ENCODE measurements around the gene BCCIP. TPM values are rescaled to one million over a fixed set of nuclear protein-coding genes. Genes with fewer than 3 reads are reported as not detected.

The BCCIP gene
- total RNA-seq, 1 donor from 2014 or later = 122 TPM

GRCh38 chr10:125775491-125776106 lies 47.7 kb upstream of the BCCIP start, which contains the start of gene MMP21:
Gene MMP21 (minus strand): TSS chr10:125775821. CDS start chr10:125775821, 0 bp downstream.
- H3K9ac ChIP-seq = no peak within 1 kb of the TSS
- no peak within 1 kb of the TSS for H2AFZ ChIP-seq (replicated peaks)
- no peaks in the 10 kb centered on the region for H4K20me1 ChIP-seq (ENCODE audit: low read depth)
- Mint-ChIP-seq H3K27me3 (ENCODE audit: insufficient read depth, low read depth) (peaks cover 7% of the 10 kb centered on the region), H3K27ac (no peak within 1 kb of the TSS), H3K4me3 (no peak within 1 kb of the TSS), H3K4me1 (peaks cover 4% of the 10 kb centered on the region), H3K9me3 (peaks cover 6% of the 10 kb centered on the region), H3K36me3 (no peaks in the 10 kb centered on the region)
- no peaks in the 10 kb centered on the region for H3K79me2 ChIP-seq (ENCODE audit: low read depth)
- H3K4me3 ChIP-seq = no peak within 1 kb of the TSS
- DNase-seq (ENCODE audit: low spot score) = no peak
- no peaks in the 10 kb centered on the region for H3K9me3 ChIP-seq (ENCODE audit: low read depth)
- H3K36me3 ChIP-seq = no peaks in the 10 kb centered on the region
- TF ChIP-seq CTCF (IDR thresholded peaks at IDR 0.05) (no peak), EZH2 (IDR thresholded peaks at IDR 0.05) (no peak), EZH2phosphoT487 (IDR thresholded peaks at IDR 0.05) (no peak)
- H3K27me3 ChIP-seq = no peaks in the 10 kb centered on the region
- H3K4me1 ChIP-seq = no peaks in the 10 kb centered on the region
- no peak within 1 kb of the TSS for H3K4me2 ChIP-seq
- H3F3A ChIP-seq (ENCODE audit: low read depth) = no peaks in the 10 kb centered on the region
- no peak within 1 kb of the TSS for H3K27ac ChIP-seq

GRCh38 chr10:125777806-125778205 lies 45.5 kb upstream of the BCCIP start:
- no peaks in the 10 kb centered on the region for H3K9me3 ChIP-seq (ENCODE audit: low read depth)
- H3K9me3 Mint-ChIP-seq = peaks cover 6% of the 10 kb centered on the region
- peak overlapping the region; percentile 50 for H3K27ac Mint-ChIP-seq
- H3K4me1 ChIP-seq = no peaks in the 10 kb centered on the region
- no peak overlapping the region for H3K4me2 ChIP-seq
- no peak overlapping the region for H3K4me3 ChIP-seq
- H3K36me3 ChIP-seq = no peaks in the 10 kb centered on the region
- TF ChIP-seq EZH2 (IDR thresholded peaks at IDR 0.05) (no peak), CTCF (IDR thresholded peaks at IDR 0.05) (no peak), EZH2phosphoT487 (IDR thresholded peaks at IDR 0.05) (no peak)
- no peaks in the 10 kb centered on the region for H3K79me2 ChIP-seq (ENCODE audit: low read depth)
- peaks cover 9% of the 10 kb centered on the region for H3K27me3 Mint-ChIP-seq (ENCODE audit: insufficient read depth, low read depth)
- no peak for DNase-seq (ENCODE audit: low spot score)
- H4K20me1 ChIP-seq (ENCODE audit: low read depth) = no peaks in the 10 kb centered on the region
- H3K27me3 ChIP-seq = no peaks in the 10 kb centered on the region
- no peaks in the 10 kb centered on the region for H3K36me3 Mint-ChIP-seq
- H3K4me3 Mint-ChIP-seq = no peak overlapping the region
- H3K9ac ChIP-seq = no peak overlapping the region
- H3K27ac ChIP-seq = no peak overlapping the region
- no peak overlapping the region for H2AFZ ChIP-seq (replicated peaks)
- no peaks in the 10 kb centered on the region for H3F3A ChIP-seq (ENCODE audit: low read depth)
- H3K4me1 Mint-ChIP-seq = peaks cover 15% of the 10 kb centered on the region

DNA sequence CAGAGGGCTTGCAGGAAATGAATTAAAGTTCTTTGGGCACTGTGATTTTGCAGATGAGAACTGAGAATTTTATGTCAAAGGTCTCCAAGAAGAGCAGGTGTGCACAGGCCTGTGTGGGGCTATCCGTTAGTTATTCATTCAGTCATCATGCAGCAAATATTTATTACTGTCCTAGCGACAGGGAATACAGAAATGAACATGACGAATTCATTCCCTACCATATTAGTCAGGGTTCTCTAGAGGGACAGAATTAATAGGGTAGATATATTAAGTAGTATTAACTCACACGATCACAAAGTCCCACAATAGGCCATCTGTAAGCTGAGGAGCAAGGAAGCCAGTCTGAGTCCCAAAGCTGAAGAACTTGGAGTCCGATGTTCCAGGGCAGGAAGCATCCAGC lies 44.8 kb upstream of the BCCIP start:
- Histone ChIP-seq H3K79me2 (ENCODE audit: low read depth) (no peaks in the 10 kb centered on the region), H3K9me3 (ENCODE audit: low read depth) (no peaks in the 10 kb centered on the region), H3K36me3 (no peaks in the 10 kb centered on the region), H3K4me2 (no peak overlapping the region), H3K4me3 (no peak overlapping the region), H3K27ac (no peak overlapping the region), H3K9ac (no peak overlapping the region), H2AFZ (replicated peaks) (no peak overlapping the region), H3K4me1 (no peaks in the 10 kb centered on the region), H3F3A (ENCODE audit: low read depth) (no peaks in the 10 kb centered on the region), H3K27me3 (no peaks in the 10 kb centered on the region), H4K20me1 (ENCODE audit: low read depth) (no peaks in the 10 kb centered on the region)
- Mint-ChIP-seq H3K4me1 (peaks cover 21% of the 10 kb centered on the region), H3K4me3 (no peak overlapping the region), H3K27me3 (ENCODE audit: insufficient read depth, low read depth) (peaks cover 9% of the 10 kb centered on the region), H3K9me3 (peaks cover 6% of the 10 kb centered on the region), H3K36me3 (no peaks in the 10 kb centered on the region), H3K27ac (no peak overlapping the region)
- no peak for DNase-seq (ENCODE audit: low spot score)
- no peak for TF ChIP-seq EZH2phosphoT487 (IDR thresholded peaks at IDR 0.05)
- no peak for TF ChIP-seq EZH2 (IDR thresholded peaks at IDR 0.05)
- TF ChIP-seq CTCF (IDR thresholded peaks at IDR 0.05) = no peak
